IMR-90 (cell line): ENCODE data around the gene ATG2A. TPM values are rescaled to one million over a fixed set of nuclear protein-coding genes. Genes with fewer than 3 reads are reported as not detected.

Experiments used
- ATAC-seq: fragments of 200-7000 bp; cut with Tn5 transposase; 2 replicates; pipeline ENCODE4 v1.9.1; 2020; ENCODE audit warnings: low read depth, mild to moderate bottlenecking, moderate library complexity
- BruUV-seq: library from RNA; stranded (reverse); fragments of 400-500 nt; replicated peaks from 2 replicates; lab custom pipeline; 2021; lab: Mats Ljungman, UMichigan
- CTCF ChIA-PET: fragments of 300-600 bp; formaldehyde crosslinking; extraction: SDS; loops from one replicate; lab custom pipeline; 2021; ENCODE audit warnings: antibody characterized with exemption; lab: Yijun Ruan, JAX
- POLR2A ChIA-PET: fragments of 300-600 bp; sonication (Branson Sonifier 250); formaldehyde crosslinking; loops from one replicate; lab custom pipeline; 2022; ENCODE audit warnings: antibody characterized with exemption; ENCODE audit not compliant: unreplicated experiment; lab: Charles Lee
- DNase-seq: peaks from one replicate; pipeline ENCODE4 v3.0.0; 2013
- H2AFZ ChIP-seq: replicated peaks from 2 replicates; pipeline ENCODE3; 2013; ENCODE audit warnings: low read length, mild to moderate bottlenecking; ENCODE audit not compliant: poor library complexity
- H2AK5ac ChIP-seq: 2 replicates; pipeline ENCODE4 v1.6.1; 2013; ENCODE audit warnings: low read depth, low read length, inconsistent platforms
- H2AK9ac ChIP-seq: replicated peaks from 2 replicates; pipeline ENCODE3; 2013; ENCODE audit warnings: mild to moderate bottlenecking, low read depth, low read length, moderate library complexity; ENCODE audit not compliant: poor library complexity
- H2BK120ac ChIP-seq: 2 replicates; pipeline ENCODE4 v1.6.1; 2013; ENCODE audit warnings: low read depth, low read length, inconsistent platforms
- H2BK15ac ChIP-seq: 3 replicates; pipeline ENCODE4 v1.6.1; 2013; ENCODE audit warnings: low read depth, low read length, inconsistent platforms
- H2BK20ac ChIP-seq: 2 replicates; pipeline ENCODE4 v1.6.1; 2013; ENCODE audit warnings: low read depth, mild to moderate bottlenecking, inconsistent platforms, low read length, moderate library complexity
- H2BK5ac ChIP-seq: 2 replicates; pipeline ENCODE4 v1.6.1; 2013; ENCODE audit warnings: mild to moderate bottlenecking, low read depth, low read length, inconsistent platforms; ENCODE audit not compliant: poor library complexity, severe bottlenecking
- H3K14ac ChIP-seq: replicated peaks from 2 replicates; pipeline ENCODE4 v1.6.1; 2013; ENCODE audit warnings: low read depth, low read length, inconsistent platforms
- H3K18ac ChIP-seq: 2 replicates; pipeline ENCODE4 v1.6.1; 2013; ENCODE audit warnings: low read depth, low read length, control low read depth
- H3K23ac ChIP-seq: 2 replicates; pipeline ENCODE4 v1.6.1; 2013; ENCODE audit warnings: low read depth, low read length, inconsistent platforms
- H3K27ac ChIP-seq: 2 replicates; pipeline ENCODE4 v1.5.1; 2013; ENCODE audit warnings: mild to moderate bottlenecking, control low read depth, low read length; ENCODE audit not compliant: insufficient read depth
- H3K27me3 ChIP-seq: 2 replicates; pipeline ENCODE4 v1.6.1; 2013; ENCODE audit warnings: low read length; ENCODE audit not compliant: control insufficient read depth, insufficient read depth
- H3K36me3 ChIP-seq: 2 replicates; pipeline ENCODE4 v1.6.1; 2013; ENCODE audit warnings: low read length, mixed read lengths; ENCODE audit not compliant: control insufficient read depth, insufficient read depth
- H3K4ac ChIP-seq: 2 replicates; pipeline ENCODE4 v1.6.1; 2013; ENCODE audit warnings: low read depth, low read length, inconsistent platforms
- H3K4me1 ChIP-seq: 2 replicates; pipeline ENCODE4 v1.6.1; 2013; ENCODE audit warnings: low read length, mixed read lengths; ENCODE audit not compliant: control insufficient read depth, insufficient read depth
- H3K4me2 ChIP-seq: 2 replicates; pipeline ENCODE4 v1.6.1; 2013; ENCODE audit warnings: low read depth, mild to moderate bottlenecking, control low read depth, low read length, moderate library complexity
- H3K4me3 ChIP-seq: 2 replicates; pipeline ENCODE4 v1.5.1; 2013; ENCODE audit warnings: low read depth, mild to moderate bottlenecking, control low read depth, low read length, moderate library complexity; ENCODE audit not compliant: insufficient read depth
- H3K56ac ChIP-seq: 2 replicates; pipeline ENCODE4 v1.6.1; 2013; ENCODE audit warnings: low read length, inconsistent platforms; ENCODE audit not compliant: insufficient read depth; ENCODE audit errors: extremely low read depth
- H3K79me1 ChIP-seq, 2 experiments: 2 replicates each; pipeline ENCODE4 v1.6.1; 2013; ENCODE audit warnings: low read length in 2 of 2, inconsistent platforms in 1 of 2, low read depth in 1 of 2
- H3K9ac ChIP-seq: 2 replicates; pipeline ENCODE4 v1.6.1; 2013; ENCODE audit warnings: low read depth, low read length, control low read depth
- H3K9me1 ChIP-seq: 2 replicates; pipeline ENCODE4 v1.6.1; 2013; ENCODE audit warnings: low read length, inconsistent platforms; ENCODE audit not compliant: insufficient read depth
- H3K9me3 ChIP-seq: 2 replicates; pipeline ENCODE4 v1.6.1; 2013; ENCODE audit warnings: low read length; ENCODE audit not compliant: control insufficient read depth, insufficient read depth
- H4K20me1 ChIP-seq: 2 replicates; pipeline ENCODE4 v1.6.1; 2013; ENCODE audit warnings: low read length, inconsistent platforms; ENCODE audit not compliant: insufficient read depth
- H4K5ac ChIP-seq: 2 replicates; pipeline ENCODE4 v1.6.1; 2013; ENCODE audit warnings: mild to moderate bottlenecking, low read depth, low read length, control low read depth
- H4K8ac ChIP-seq, 2 experiments: 2 replicates each; pipeline ENCODE4 v1.6.1; 2013; ENCODE audit warnings: low read depth in 2 of 2, low read length in 2 of 2, control low read depth in 1 of 2, inconsistent platforms in 1 of 2
- H4K91ac ChIP-seq: 2 replicates; pipeline ENCODE4 v1.6.1; 2013; ENCODE audit warnings: low read depth, low read length, inconsistent platforms; ENCODE audit not compliant: insufficient read depth
- BHLHE40 ChIP-seq: fragments of 150-350 bp; IDR thresholded peaks from 2 replicates; pipeline ENCODE4 v1.6.1; 2016; ENCODE audit warnings: mild to moderate bottlenecking, low read depth, low read length
- CEBPB ChIP-seq: IDR thresholded peaks from 2 replicates; pipeline ENCODE4 v1.6.1; 2012; ENCODE audit warnings: low read depth, low read length, improper control_type of control experiment
- CHD1 ChIP-seq: IDR thresholded peaks from 2 replicates; pipeline ENCODE4 v1.6.1; 2012; ENCODE audit warnings: low read depth, low read length, improper control_type of control experiment
- FOS ChIP-seq: fragments of 150-350 bp; IDR thresholded peaks from 2 replicates; pipeline ENCODE4 v1.6.1; 2016; ENCODE audit warnings: low read depth, low read length
- MAFK ChIP-seq: IDR thresholded peaks from 2 replicates; pipeline ENCODE4 v1.6.1; 2012; ENCODE audit warnings: low read depth, low read length, improper control_type of control experiment
- MXI1 ChIP-seq: IDR thresholded peaks from 2 replicates; pipeline ENCODE4 v1.6.1; 2012; ENCODE audit warnings: low read depth, mild to moderate bottlenecking, low read length, moderate library complexity, borderline replicate concordance
- NFE2L2 ChIP-seq: fragments of 150-350 bp; IDR thresholded peaks from 2 replicates; pipeline ENCODE4 v1.6.1; 2016; ENCODE audit warnings: low read depth, mild to moderate bottlenecking, low read length
- POLR2A ChIP-seq: IDR thresholded peaks from 2 replicates; pipeline ENCODE4 v1.6.1; 2012; ENCODE audit warnings: mild to moderate bottlenecking, low read depth, low read length
- RAD21 ChIP-seq: IDR thresholded peaks from 2 replicates; pipeline ENCODE4 v1.6.1; 2012; ENCODE audit warnings: low read length, improper control_type of control experiment
- RCOR1 ChIP-seq: IDR thresholded peaks from 2 replicates; pipeline ENCODE4 v1.6.1; 2012; ENCODE audit warnings: mild to moderate bottlenecking, low read length, improper control_type of control experiment; ENCODE audit not compliant: insufficient replicate concordance
- SMC3 ChIP-seq: fragments of 150-350 bp; IDR thresholded peaks from 2 replicates; pipeline ENCODE4 v1.6.1; 2016; ENCODE audit warnings: low read depth, mild to moderate bottlenecking, antibody characterized with exemption, low read length, moderate library complexity
- WGBS, 2 experiments: methylation state at CpG; one replicate each; pipeline versions ENCODE4 v1.1.5 to v1.1.7; 2013; ENCODE audit warnings: missing lambda C conversion rate in 2 of 2; ENCODE audit not compliant: insufficient read length in 1 of 2; ENCODE audit errors: extremely low coverage in 2 of 2; 5-methylcytosine and 5-hydroxymethylcytosine counted together
- dilution Hi-C: fragments of 300-500 bp; cut with HindIII; formaldehyde crosslinking; loops from one replicate; pipeline ENCODE4 v1.14.3; 2018; ENCODE audit warnings: low sequenced_read_pairs; ENCODE audit not compliant: unreplicated experiment
- in situ Hi-C: fragments of 300-500 bp; cut with MboI; formaldehyde crosslinking; loops from 3 replicates; pipeline ENCODE4 v1.14.3; 2019; ENCODE audit warnings: low sequenced_read_pairs, inconsistent platforms, mixed read lengths
- intact Hi-C: fragments of 100-400 bp; cut with micrococcal nuclease; formaldehyde crosslinking; loops from 2 replicates; pipeline ENCODE4 v1.10.0; 2022
- polyA plus RNA-seq, 3 experiments: library from polyadenylated mRNA; depleted of rRNA; stranded (reverse); fragments of >200 nt; gene quantifications; 2 replicates each; pipeline ENCODE4 v1.2.3, GENCODE V29; 2012; ENCODE audit warnings: low replicate concordance in 1 of 3
- total RNA-seq: library from RNA; depleted of rRNA; stranded (reverse); fragments of >200 nt; gene quantifications from 2 replicates; pipeline ENCODE4 v1.2.3, GENCODE V29; 2012
- TF ChIP-seq, protein P1 (sequence below): fragments of 150-350 bp; IDR thresholded peaks from 2 replicates; pipeline ENCODE4 v1.6.1; 2016; ENCODE audit warnings: low read depth, mild to moderate bottlenecking, low read length, moderate library complexity, borderline replicate concordance
- TF ChIP-seq, protein P2 (sequence below): fragments of 150-350 bp; IDR thresholded peaks from 2 replicates; pipeline ENCODE4 v1.6.1; 2017; ENCODE audit warnings: mild to moderate bottlenecking, antibody characterized with exemption, low read length, low read depth
- TF ChIP-seq, protein P3 (sequence below): conservative IDR thresholded peaks from 2 replicates; pipeline ENCODE4 v1.5.1; 2012; ENCODE audit warnings: mild to moderate bottlenecking, low read depth, low read length, improper control_type of control experiment

Gene ATG2A
- total and polyA plus RNA-seq, 2 of the 4 experiments (the other 2 are of a cell fraction): 3.2 to 10.5 TPM

DNA sequence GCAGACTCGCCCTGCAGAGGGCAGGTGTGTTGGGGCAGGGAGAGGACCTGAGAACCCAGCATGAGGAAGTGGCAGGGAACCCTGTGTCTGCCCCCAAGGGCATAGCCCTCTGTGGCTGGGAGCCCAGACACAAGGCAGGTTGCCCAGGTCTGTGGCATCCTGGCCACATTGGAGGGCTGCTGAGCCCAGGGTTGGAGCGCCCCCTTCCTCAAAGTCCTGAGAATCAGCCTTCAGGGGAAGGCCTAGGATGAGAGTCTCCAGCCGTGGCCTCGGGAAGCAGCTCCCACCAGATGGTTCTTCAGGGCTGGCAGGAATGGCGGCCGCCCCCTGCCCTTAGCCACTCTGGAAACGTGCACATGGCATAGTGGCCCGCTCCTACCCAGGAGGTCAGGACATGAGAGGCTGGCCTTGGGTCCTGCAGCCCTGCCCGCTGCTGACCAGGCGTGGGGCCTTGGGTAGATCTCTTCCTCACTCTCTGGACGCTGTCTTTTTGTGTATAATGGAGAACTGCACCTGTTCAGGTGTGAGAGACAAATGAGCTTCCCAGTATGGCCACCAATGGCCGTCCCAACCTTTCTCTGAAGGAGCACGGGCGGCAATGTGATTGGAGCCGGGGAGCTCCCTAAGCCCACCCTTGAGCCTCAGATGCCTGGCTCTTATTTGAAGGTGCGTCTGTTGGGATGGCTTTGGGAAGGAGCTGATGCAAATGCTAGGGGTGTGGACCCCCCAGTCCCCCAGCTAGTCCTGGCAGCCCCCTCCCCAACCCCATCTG lies 68.0 kb downstream of the ATG2A start:
- no peak overlapping the region for H3K4me3 ChIP-seq
- no peak for ATAC-seq
- BruUV-seq: no TSS peak
- TF ChIP-seq, protein P1, sequence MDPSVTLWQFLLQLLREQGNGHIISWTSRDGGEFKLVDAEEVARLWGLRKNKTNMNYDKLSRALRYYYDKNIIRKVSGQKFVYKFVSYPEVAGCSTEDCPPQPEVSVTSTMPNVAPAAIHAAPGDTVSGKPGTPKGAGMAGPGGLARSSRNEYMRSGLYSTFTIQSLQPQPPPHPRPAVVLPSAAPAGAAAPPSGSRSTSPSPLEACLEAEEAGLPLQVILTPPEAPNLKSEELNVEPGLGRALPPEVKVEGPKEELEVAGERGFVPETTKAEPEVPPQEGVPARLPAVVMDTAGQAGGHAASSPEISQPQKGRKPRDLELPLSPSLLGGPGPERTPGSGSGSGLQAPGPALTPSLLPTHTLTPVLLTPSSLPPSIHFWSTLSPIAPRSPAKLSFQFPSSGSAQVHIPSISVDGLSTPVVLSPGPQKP: no peak
- TF ChIP-seq RCOR1: no peak
- TF ChIP-seq, protein P2, sequence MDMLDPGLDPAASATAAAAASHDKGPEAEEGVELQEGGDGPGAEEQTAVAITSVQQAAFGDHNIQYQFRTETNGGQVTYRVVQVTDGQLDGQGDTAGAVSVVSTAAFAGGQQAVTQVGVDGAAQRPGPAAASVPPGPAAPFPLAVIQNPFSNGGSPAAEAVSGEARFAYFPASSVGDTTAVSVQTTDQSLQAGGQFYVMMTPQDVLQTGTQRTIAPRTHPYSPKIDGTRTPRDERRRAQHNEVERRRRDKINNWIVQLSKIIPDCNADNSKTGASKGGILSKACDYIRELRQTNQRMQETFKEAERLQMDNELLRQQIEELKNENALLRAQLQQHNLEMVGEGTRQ: no peak
- no peak for TF ChIP-seq SMC3
- no peak for TF ChIP-seq FOS
- TF ChIP-seq BHLHE40: no peak
- TF ChIP-seq, protein P3, sequence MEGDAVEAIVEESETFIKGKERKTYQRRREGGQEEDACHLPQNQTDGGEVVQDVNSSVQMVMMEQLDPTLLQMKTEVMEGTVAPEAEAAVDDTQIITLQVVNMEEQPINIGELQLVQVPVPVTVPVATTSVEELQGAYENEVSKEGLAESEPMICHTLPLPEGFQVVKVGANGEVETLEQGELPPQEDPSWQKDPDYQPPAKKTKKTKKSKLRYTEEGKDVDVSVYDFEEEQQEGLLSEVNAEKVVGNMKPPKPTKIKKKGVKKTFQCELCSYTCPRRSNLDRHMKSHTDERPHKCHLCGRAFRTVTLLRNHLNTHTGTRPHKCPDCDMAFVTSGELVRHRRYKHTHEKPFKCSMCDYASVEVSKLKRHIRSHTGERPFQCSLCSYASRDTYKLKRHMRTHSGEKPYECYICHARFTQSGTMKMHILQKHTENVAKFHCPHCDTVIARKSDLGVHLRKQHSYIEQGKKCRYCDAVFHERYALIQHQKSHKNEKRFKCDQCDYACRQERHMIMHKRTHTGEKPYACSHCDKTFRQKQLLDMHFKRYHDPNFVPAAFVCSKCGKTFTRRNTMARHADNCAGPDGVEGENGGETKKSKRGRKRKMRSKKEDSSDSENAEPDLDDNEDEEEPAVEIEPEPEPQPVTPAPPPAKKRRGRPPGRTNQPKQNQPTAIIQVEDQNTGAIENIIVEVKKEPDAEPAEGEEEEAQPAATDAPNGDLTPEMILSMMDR: no peak
- no peak for TF ChIP-seq RAD21
- no peak for TF ChIP-seq NFE2L2
- no peak for TF ChIP-seq CHD1
- no peak for TF ChIP-seq MXI1
- TF ChIP-seq MAFK: no peak
- no peak for TF ChIP-seq CEBPB
- no peak for TF ChIP-seq POLR2A

More for the DNA sequence above, 68.0 kb downstream of the ATG2A start:
- Histone ChIP-seq H3K9ac (no peak overlapping the region), H2AFZ (no peak overlapping the region), H3K4me1 (peaks cover 14% of the 10 kb centered on the region), H3K4ac (no peak overlapping the region), H2BK15ac (no peak overlapping the region; the same call in 2 of the 3 replicates), H4K91ac (no peak overlapping the region), H2BK20ac (no peak overlapping the region), H2AK5ac (peak overlapping the region; percentile 48), H3K79me1 (peaks cover 8 to 45% of the 10 kb centered on the region in 2 experiments; a peak in 3 of 4 replicates), H4K20me1 (no peaks in the 10 kb centered on the region), H3K18ac (no peak overlapping the region), H3K9me3 (no peaks in the 10 kb centered on the region), H2BK120ac (no peak overlapping the region), H3K23ac (no peak overlapping the region), H3K36me3 (peaks cover 8% of the 10 kb centered on the region), H4K8ac (no peak overlapping the region), H3K14ac (no peak overlapping the region), H2AK9ac (no peak overlapping the region), H3K4me2 (no peak overlapping the region), H4K5ac (no peak overlapping the region), H3K9me1 (peaks cover 3% of the 10 kb centered on the region; the same call in 1 of the 2 replicates), H3K56ac (no peak overlapping the region), H2BK5ac (no peak overlapping the region), H3K27me3 (no peaks in the 10 kb centered on the region), H3K27ac (no peak overlapping the region)
- DNase-seq: no peak
- intact Hi-C loops: loop anchor here (1.0 to 5.0 kb wide), 2 partner anchors 148 to 165 kb away; partner anchors contain the start of genes ARL2 and BATF2
- POLR2A ChIA-PET: interaction anchor here (1.6 kb wide), 1 partner anchor 29 kb away, joined by 6 read pairs; no protein-coding TSS in a partner anchor
- CTCF ChIA-PET: interaction anchor here (0.6 to 3.3 kb wide), 6 partner anchors 20 to 63 kb away, joined by 3 to 15 read pairs (median 4); no protein-coding TSS in a partner anchor
- 81% methylated on average over 4 of the region's 16 CpGs; no CpG with 5 or more reads in 1 of the 2 experiments for WGBS, 2 experiments
- dilution Hi-C loops: no loop called here
- in situ Hi-C loops: loop anchor here (5.0 to 10.0 kb wide), 2 partner anchors 43 to 156 kb away; no protein-coding TSS in a partner anchor
